PC-9 (cell line): ENCODE measurements around the gene ARHGAP26. TPM values are rescaled to one million over a fixed set of nuclear protein-coding genes. Genes with fewer than 3 reads are reported as not detected.

Source experiments
- BruUV-seq: library from RNA; stranded (reverse); fragments of 400-500 nt; replicated peaks from 2 replicates; lab custom pipeline; 2021; lab: Mats Ljungman, UMichigan
- CTCF ChIA-PET: fragments of 300-600 bp; sonication (Branson Sonifier 250); formaldehyde crosslinking; loops from one replicate; lab custom pipeline; 2022; ENCODE audit warnings: antibody characterized with exemption; lab: Charles Lee
- POLR2A ChIA-PET: fragments of 300-600 bp; sonication (Branson Sonifier 250); formaldehyde crosslinking; loops from one replicate; lab custom pipeline; 2022; ENCODE audit warnings: antibody characterized with exemption; ENCODE audit not compliant: unreplicated experiment; lab: Charles Lee
- DNase-seq, 2 experiments: peaks; one replicate each; pipeline versions ENCODE4 v3.0.0 to v3.0.0-alpha.2; 2015 to 2022; ENCODE audit warnings: mixed read lengths in 1 of 2
- H2AFZ ChIP-seq: fragments of 200-600 bp; sonication (generic); 2 replicates; pipeline ENCODE4 v1.8.1; 2017; ENCODE audit warnings: antibody characterized with exemption
- H3F3A ChIP-seq: fragments of 200-600 bp; sonication (generic); 2 replicates; pipeline ENCODE4 v1.8.1; 2017; ENCODE audit warnings: antibody characterized with exemption, mild to moderate bottlenecking, low read depth; ENCODE audit not compliant: insufficient read depth
- H3K27ac ChIP-seq: fragments of 200-600 bp; sonication (generic); 2 replicates; pipeline ENCODE4 v1.6.1; 2016; ENCODE audit warnings: mixed run types
- H3K27me3 ChIP-seq: fragments of 200-600 bp; sonication (generic); 2 replicates; pipeline ENCODE4 v1.6.1; 2016; ENCODE audit warnings: low read depth, mixed run types; ENCODE audit not compliant: insufficient read depth
- H3K36me3 ChIP-seq: fragments of 200-600 bp; sonication (generic); 2 replicates; pipeline ENCODE4 v1.6.1; 2016; ENCODE audit warnings: low read depth, mixed run types
- H3K4me1 ChIP-seq: fragments of 200-600 bp; sonication (generic); replicated peaks from 2 replicates; pipeline ENCODE4 v1.6.1; 2016; ENCODE audit warnings: mixed run types; ENCODE audit not compliant: insufficient read depth
- H3K4me2 ChIP-seq: fragments of 200-600 bp; sonication (generic); 2 replicates; pipeline ENCODE4 v1.6.1; 2017; ENCODE audit warnings: mixed run types
- H3K4me3 ChIP-seq: fragments of 200-600 bp; sonication (generic); 2 replicates; pipeline ENCODE4 v1.6.1; 2016; ENCODE audit warnings: mixed run types
- H3K79me2 ChIP-seq: fragments of 200-600 bp; sonication (generic); 2 replicates; pipeline ENCODE4 v1.6.1; 2017; ENCODE audit warnings: low read depth, mixed run types
- H3K9me2 ChIP-seq: fragments of 200-600 bp; sonication (generic); 2 replicates; pipeline ENCODE4 v1.8.1; 2017; ENCODE audit warnings: mild to moderate bottlenecking; ENCODE audit not compliant: insufficient read depth
- H3K9me3 ChIP-seq: fragments of 200-600 bp; sonication (generic); 2 replicates; pipeline ENCODE4 v1.8.1; 2016; ENCODE audit warnings: low read depth; ENCODE audit not compliant: insufficient read depth
- H4K20me1 ChIP-seq: fragments of 200-600 bp; sonication (generic); 2 replicates; pipeline ENCODE4 v1.8.1; 2017; ENCODE audit not compliant: insufficient read depth
- CTCF ChIP-seq: fragments of 200-600 bp; sonication (generic); conservative IDR thresholded peaks from 2 replicates; pipeline ENCODE4 v1.6.1; 2017; ENCODE audit warnings: mixed run types, antibody characterized with exemption, mild to moderate bottlenecking, moderate library complexity
- EZH2 ChIP-seq: fragments of 200-600 bp; sonication (generic); IDR thresholded peaks from 2 replicates; pipeline ENCODE4 v1.8.0; 2017; ENCODE audit warnings: antibody characterized with exemption, low read depth
- intact Hi-C: fragments of 100-400 bp; cut with micrococcal nuclease; formaldehyde crosslinking; loops from one replicate; pipeline ENCODE4 v1.10.0; 2022; ENCODE audit not compliant: unreplicated experiment
- total RNA-seq: library from RNA; stranded (reverse); gene quantifications from 2 replicates; pipeline ENCODE4 v1.2.3, GENCODE V29; 2021

Gene ARHGAP26
- total RNA-seq, 1 experiment from 2014 or later = 29.7 TPM

- Histone ChIP-seq H3K9me2 (no peaks in the 10 kb centered on the region), H3K27ac (no peak overlapping the region), H3K27me3 (no peaks in the 10 kb centered on the region), H3K4me2 (no peak overlapping the region), H4K20me1 (no peaks in the 10 kb centered on the region), H3K36me3 (no peaks in the 10 kb centered on the region), H3K4me1 (no peaks in the 10 kb centered on the region; the same call in 1 of the 2 replicates), H2AFZ (no peak overlapping the region), H3K4me3 (no peak overlapping the region), H3K79me2 (no peaks in the 10 kb centered on the region), H3F3A (no peaks in the 10 kb centered on the region), H3K9me3 (no peaks in the 10 kb centered on the region)
- ChIA-PET POLR2A (no interaction called here), CTCF (interaction anchor here (0.7 kb wide), 1 partner anchor 55 kb away, joined by 3 read pairs; no protein-coding TSS in a partner anchor)
- TF ChIP-seq EZH2 = no peak
- no peak for TF ChIP-seq CTCF
- BruUV-seq = no TSS peak
- DNase-seq = no peak
- intact Hi-C loops = no loop called here
These were observed 201.9 kb downstream of the ARHGAP26 start for GRCh38 chr5:142972064-142972570.

GRCh38 chr5:142973932-142974331 lies 203.8 kb downstream of the ARHGAP26 start:
- ChIA-PET CTCF (no interaction called here), POLR2A (no interaction called here)
- Histone ChIP-seq H3K36me3 (no peaks in the 10 kb centered on the region), H3F3A (no peaks in the 10 kb centered on the region), H3K4me3 (no peak overlapping the region), H3K9me3 (peaks cover 3% of the 10 kb centered on the region; the same call in 1 of the 2 replicates), H3K27me3 (no peaks in the 10 kb centered on the region), H3K9me2 (no peaks in the 10 kb centered on the region), H3K4me1 (no peaks in the 10 kb centered on the region; the same call in 1 of the 2 replicates), H3K79me2 (no peaks in the 10 kb centered on the region), H2AFZ (no peak overlapping the region), H3K4me2 (no peak overlapping the region), H4K20me1 (no peaks in the 10 kb centered on the region), H3K27ac (no peak overlapping the region)
- DNase-seq = no peak
- TF ChIP-seq CTCF (no peak), EZH2 (no peak)
- no TSS peak for BruUV-seq
- intact Hi-C loops = no loop called here

- intact Hi-C loops = no loop called here
- CTCF ChIA-PET = no interaction called here
These were observed 204.2 kb downstream of the ARHGAP26 start for GRCh38 chr5:142974409-142974808.

More at GRCh38 chr5:142974409-142974808, 204.2 kb downstream of the ARHGAP26 start:
- POLR2A ChIA-PET = no interaction called here
- Histone ChIP-seq H3K79me2 (no peaks in the 10 kb centered on the region), H3K4me2 (no peak overlapping the region), H3K36me3 (no peaks in the 10 kb centered on the region), H2AFZ (no peak overlapping the region), H3F3A (no peaks in the 10 kb centered on the region), H4K20me1 (no peaks in the 10 kb centered on the region), H3K9me2 (no peaks in the 10 kb centered on the region), H3K27me3 (no peaks in the 10 kb centered on the region), H3K27ac (no peak overlapping the region), H3K4me1 (no peaks in the 10 kb centered on the region; the same call in 1 of the 2 replicates), H3K4me3 (no peak overlapping the region), H3K9me3 (peaks cover 3% of the 10 kb centered on the region; the same call in 1 of the 2 replicates)
- BruUV-seq = no TSS peak
- no peak for TF ChIP-seq EZH2
- no peak for TF ChIP-seq CTCF
- no peak for DNase-seq
